IPS-18c (cell line): Measurements from ENCODE around the gene ANKRD66.

Experiments
- H3K4me3 ChIP-seq: 2 replicates; pipeline ENCODE4 v1.7.0; 2013; ENCODE audit warnings: low read depth, mild to moderate bottlenecking, low read length, moderate library complexity; ENCODE audit not compliant: insufficient read depth
- H3K9me3 ChIP-seq: one replicate; pipeline ENCODE4 v1.6.1; 2013; ENCODE audit warnings: mild to moderate bottlenecking, low read length, moderate library complexity; ENCODE audit not compliant: control insufficient read depth, insufficient read depth

ANKRD66 gene

GRCh38 chr6:46776070-46776712 lies 29.5 kb downstream of the ANKRD66 start:
- Histone ChIP-seq H3K9me3 (no peaks in the 10 kb centered on the region), H3K4me3 (no peak overlapping the region)

DNA sequence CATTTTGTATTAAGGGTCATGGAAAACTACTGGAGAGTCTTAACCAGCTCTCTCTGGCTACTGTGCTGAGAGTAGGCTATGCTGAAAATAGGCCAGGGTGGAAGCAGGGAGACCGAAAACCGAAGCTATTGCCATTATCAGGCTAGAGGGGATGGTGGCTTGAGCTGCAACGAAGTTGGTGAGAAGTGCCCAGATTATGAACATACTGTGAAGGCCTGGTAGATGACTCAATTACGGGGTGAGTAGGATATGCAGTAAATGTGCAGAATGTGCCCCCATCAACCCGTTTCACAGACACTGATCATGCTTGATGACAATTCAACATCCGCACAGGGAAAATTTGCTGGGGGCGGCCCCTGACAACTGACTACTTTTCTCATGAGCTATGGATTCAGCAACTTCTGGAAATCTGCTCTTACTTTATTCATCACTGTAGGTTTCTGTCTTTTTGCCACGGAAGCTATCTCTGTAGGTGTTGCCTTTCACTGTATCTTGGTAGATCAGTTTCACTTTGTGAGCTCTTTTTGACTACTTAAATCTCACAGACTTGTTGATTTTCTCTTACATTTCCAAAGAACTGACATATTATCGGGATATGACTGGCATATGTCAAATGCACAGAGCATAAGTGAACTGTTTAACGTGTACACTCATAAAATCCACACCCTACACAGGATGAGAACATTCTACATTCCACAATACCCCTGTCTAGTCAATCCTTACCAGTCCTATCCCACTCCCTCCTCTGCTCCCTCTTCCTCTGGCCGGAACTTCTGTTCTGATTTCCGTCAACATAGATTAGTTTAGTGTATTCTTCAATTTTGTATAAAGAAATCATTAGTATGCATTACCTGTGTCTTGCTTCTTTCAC lies 31.0 kb downstream of the ANKRD66 start:
- Histone ChIP-seq H3K9me3 (no peaks in the 10 kb centered on the region), H3K4me3 (no peak overlapping the region)

DNA sequence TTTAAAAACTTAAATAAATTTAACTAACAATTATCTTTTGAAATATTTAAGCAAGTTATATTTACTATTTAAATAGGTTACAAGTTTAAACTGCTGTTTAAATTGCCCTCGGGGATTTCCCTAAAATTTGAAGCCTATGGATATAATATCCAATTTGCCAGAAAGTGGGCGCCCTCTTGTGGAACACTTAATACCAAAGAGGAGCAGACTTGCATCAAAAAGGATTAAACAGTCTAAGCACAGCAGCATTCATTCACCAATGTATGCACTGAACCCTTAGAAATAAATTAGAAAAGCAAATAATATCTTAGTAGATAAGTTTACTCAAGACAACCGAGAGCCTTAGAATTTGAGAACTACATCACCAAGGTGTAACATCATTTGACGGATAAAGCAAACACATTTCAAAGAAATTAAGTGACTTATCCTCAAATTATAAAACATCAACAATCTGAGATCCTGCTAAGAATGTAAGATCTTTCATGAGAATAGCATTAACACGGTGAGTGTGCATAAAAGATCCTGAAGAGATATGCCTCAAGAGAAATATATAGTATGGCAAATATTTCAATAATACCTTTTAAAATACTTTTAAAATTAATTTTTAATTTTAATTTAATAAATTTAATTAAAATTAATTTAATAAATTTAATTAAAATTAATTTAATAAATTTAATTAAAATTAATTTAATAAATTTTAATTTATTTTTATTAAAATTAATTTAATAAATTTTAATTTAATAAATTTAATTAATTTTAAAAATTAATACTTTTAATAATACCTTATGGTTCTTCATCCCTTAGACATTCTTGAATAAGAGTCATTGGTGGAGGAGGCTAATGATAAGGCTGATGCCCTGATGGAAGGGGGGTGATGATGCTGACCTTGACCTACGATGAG lies 35.0 kb downstream of the ANKRD66 start:
- Histone ChIP-seq H3K9me3 (no peaks in the 10 kb centered on the region), H3K4me3 (no peak overlapping the region)

GRCh38 chr6:46784535-46784934 lies 37.8 kb downstream of the ANKRD66 start:
- H3K9me3 ChIP-seq = no peaks in the 10 kb centered on the region
- H3K4me3 ChIP-seq = no peak overlapping the region

DNA sequence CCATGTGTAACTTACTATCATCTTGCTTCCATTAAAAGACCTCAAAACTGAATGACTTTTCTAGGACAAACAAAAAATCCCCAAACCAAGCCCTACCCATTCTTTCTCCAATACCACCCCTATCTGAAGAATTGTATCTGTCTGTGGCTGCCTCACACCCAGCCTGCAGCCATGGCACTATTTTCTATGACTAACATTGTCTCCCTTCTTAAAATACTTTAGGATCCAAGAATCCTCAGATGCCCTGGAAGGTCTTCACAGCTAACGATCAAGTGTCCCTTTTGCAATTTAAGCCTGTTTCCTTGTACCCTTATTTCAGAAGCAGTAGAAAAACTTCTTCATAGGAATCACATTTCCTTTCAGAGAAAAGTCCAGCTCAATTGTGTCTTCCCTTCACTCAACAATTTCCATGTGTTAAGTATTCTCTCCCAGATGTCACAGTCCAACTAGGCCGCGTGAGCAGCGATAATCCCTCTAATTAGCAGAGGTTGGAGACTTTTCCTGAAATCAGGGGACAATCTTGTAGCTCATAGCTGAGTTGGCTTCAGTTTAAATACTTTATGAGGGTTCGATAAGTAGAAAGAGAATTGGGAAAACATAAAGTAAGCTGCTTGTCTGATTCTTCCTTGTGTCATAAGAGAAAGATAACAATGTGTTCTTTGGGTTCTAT lies 41.3 kb downstream of the ANKRD66 start:
- Histone ChIP-seq H3K9me3 (no peaks in the 10 kb centered on the region), H3K4me3 (no peak overlapping the region)

DNA sequence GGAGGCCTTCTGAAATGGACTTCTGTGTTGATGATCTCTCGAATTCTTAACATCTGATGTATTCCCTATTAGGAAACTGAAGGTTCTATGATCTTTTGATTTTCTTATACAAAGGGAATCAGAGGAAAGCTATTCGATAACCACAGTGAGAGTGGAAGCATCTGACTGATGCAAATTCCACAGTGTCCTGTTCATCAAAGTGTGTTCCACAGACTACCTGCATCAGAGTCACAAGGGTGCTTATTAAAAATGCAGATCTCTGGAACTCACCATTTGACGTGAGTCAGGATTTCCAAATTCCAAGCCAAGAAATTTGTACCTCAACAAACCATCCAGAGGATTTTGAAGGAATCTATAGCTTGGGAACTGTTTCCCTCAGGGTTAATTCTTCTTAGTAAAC lies 42.1 kb downstream of the ANKRD66 start:
- Histone ChIP-seq H3K9me3 (no peaks in the 10 kb centered on the region), H3K4me3 (no peak overlapping the region)

- Histone ChIP-seq H3K9me3 (no peaks in the 10 kb centered on the region), H3K4me3 (no peak overlapping the region)
Measured at GRCh38 chr6:46789434-46790354, 43.0 kb downstream of the ANKRD66 start.

DNA sequence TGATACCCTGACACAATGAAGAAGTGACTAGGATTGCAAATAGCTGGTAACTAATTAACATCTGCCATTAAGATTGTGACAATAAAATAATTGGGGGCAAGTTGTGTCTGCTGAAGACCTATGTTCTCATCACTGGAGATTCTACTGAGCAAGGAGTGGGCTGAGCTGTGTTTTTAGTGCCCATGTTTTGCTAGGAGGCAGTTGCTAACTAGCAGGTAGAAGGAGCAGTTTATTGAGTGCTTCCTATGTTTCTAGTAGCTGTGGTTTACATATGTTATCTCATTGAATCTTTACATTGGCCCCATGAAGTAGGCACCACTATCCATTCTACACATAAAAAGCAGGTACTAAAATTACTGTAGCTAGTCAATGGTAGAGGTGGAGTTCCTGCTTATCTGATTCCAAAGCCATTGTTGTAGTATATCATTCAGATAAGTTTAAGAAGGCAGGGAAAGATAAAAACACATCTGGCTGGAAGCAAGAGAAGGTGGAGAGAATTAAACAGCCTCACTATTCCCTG lies 43.7 kb downstream of the ANKRD66 start:
- Histone ChIP-seq H3K9me3 (no peaks in the 10 kb centered on the region), H3K4me3 (no peak overlapping the region)

- no peaks in the 10 kb centered on the region for H3K9me3 ChIP-seq
- no peak overlapping the region for H3K4me3 ChIP-seq
Measured at GRCh38 chr6:46792635-46793034, 45.9 kb downstream of the ANKRD66 start.

GRCh38 chr6:46793138-46793537 lies 46.4 kb downstream of the ANKRD66 start, which contains the start of gene MEP1A:
Gene MEP1A, plus strand, starts transcription at chr6:46793389. Its CDS starts 10 bp downstream, at chr6:46793399.
- no peaks in the 10 kb centered on the region for H3K9me3 ChIP-seq
- no peak within 1 kb of the TSS for H3K4me3 ChIP-seq

DNA sequence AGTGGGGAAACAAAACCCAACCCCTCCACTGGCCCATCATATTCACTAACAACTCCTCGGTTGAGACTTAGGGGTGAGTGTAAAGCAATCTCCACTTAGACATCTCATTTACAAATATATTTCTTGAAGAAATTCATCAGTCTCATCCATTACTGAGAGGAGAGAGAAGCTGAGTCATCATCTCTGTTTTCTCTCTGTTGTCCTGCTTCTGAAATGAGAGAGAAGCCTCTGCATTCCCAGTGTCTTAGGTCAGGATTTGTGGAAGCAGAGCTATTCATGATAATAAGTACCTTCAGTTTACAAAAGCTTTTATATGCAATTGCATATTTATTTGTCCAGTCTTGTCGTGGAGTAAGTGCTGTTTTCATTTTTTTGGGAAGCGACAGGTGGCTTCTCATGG lies 47.3 kb downstream of the ANKRD66 start:
- H3K4me3 ChIP-seq = no peak overlapping the region
- H3K9me3 ChIP-seq = no peaks in the 10 kb centered on the region

- Histone ChIP-seq H3K9me3 (no peaks in the 10 kb centered on the region), H3K4me3 (no peak overlapping the region)
Measured at GRCh38 chr6:46795816-46796215, 49.1 kb downstream of the ANKRD66 start.

- Histone ChIP-seq H3K4me3 (no peak overlapping the region), H3K9me3 (no peaks in the 10 kb centered on the region)
Measured at GRCh38 chr6:46796848-46797580, 50.3 kb downstream of the ANKRD66 start.

DNA sequence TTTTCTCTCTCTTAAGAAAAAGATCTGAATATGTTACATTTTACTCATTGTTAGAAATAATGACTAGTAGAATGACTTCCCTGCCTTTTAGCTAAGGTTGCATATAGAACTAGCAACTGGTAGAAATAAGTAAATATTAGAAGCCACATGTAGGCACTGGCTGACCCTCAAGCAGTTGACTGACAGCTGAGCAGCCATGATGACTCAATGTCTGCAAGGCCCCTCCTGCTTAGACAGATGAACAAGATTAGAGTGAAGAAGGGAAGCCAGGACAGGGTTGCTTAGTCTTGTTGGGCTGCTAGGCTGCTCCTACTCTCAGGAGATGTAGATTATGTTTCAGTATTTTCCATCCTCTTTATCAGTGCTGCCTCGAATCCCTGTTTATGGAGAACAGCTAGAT lies 52.9 kb downstream of the ANKRD66 start:
- no peak overlapping the region for H3K4me3 ChIP-seq
- H3K9me3 ChIP-seq = no peaks in the 10 kb centered on the region

DNA sequence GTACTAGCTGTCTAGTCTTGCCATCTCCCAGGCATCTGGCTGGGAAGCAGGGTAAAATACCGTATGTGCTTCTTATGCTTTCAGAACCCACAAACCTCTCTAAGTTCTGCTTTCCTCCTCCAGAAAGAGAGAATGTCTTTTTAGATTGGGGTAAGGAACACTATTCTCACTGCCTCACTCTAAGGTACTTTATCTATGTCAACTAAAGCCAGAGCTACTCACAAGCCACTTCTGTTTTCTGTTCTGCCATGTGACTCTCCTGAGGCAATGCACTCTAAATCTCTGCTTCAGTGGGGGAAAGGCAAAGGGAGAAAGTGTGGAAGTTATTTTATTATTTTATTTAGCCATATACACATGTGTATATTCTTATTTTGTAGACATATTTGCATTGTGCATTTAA lies 62.1 kb downstream of the ANKRD66 start:
- H3K9me3 ChIP-seq = no peaks in the 10 kb centered on the region
- no peak overlapping the region for H3K4me3 ChIP-seq
